ENCODE measurements around the gene BTG2. TPM values are rescaled to one million over a fixed set of nuclear protein-coding genes. Genes with fewer than 3 reads are reported as not detected.
"Not testable (repeated sequence)": the region's sequence is repeated elsewhere in the genome, so short reads cannot be mapped to it uniquely, and the experiment has no call there.

The BTG2 gene
- total and polyA plus RNA-seq, 3 experiments from 2014 or later = 97.8 to 138 (median 102) TPM

GRCh38 chr1:203308923-203309331 lies 3.6 kb downstream of the BTG2 start:
- ChIA-PET POLR2A (interaction anchor here (0.8 to 9.2 kb wide), 7 partner anchors 8 to 349 kb away, joined by 4 to 261 read pairs (median 14); no protein-coding TSS in a partner anchor), CTCF (interaction anchor here (1.0 to 9.0 kb wide), 11 partner anchors 12 to 42 kb away, joined by 3 to 116 read pairs (median 7); no protein-coding TSS in a partner anchor)
- H3K9me3 ChIP-seq (ENCODE audit: low read length) = no peaks in the 10 kb centered on the region
- peaks cover 46% of the 10 kb centered on the region for H3K36me3 ChIP-seq (ENCODE audit: insufficient read depth, low read length)
- no peaks in the 10 kb centered on the region for H3K27me3 ChIP-seq (ENCODE audit: insufficient read depth, low read length, poor library complexity, severe bottlenecking)
- peak overlapping the region; percentile 60 for H3K4me3 ChIP-seq (ENCODE audit: low read length)
- Mint-ChIP-seq H3K36me3 (peaks cover 22 to 65% (median 31%) of the 10 kb centered on the region in 3 donors), H3K4me3 (peak overlapping the region; percentile 92 to 99 (median 98)), H3K27me3 (peaks cover 0 to 14% of the 10 kb centered on the region in 2 donors), H3K4me1 (peaks cover 59 to 70% (median 66%) of the 10 kb centered on the region in 3 donors), H3K9me3 (no peaks in the 10 kb centered on the region), H3K27ac (peak overlapping the region; percentile 88 to 100 (median 98))
- H3K4me1 ChIP-seq (ENCODE audit: insufficient read depth, low read length) = peaks cover 57% of the 10 kb centered on the region
- H3K27ac ChIP-seq (ENCODE audit: low read depth, low read length) = no peak overlapping the region
- no peak for DNase-seq

GRCh38 chr1:203311368-203312301 lies 6.3 kb downstream of the BTG2 start:
- H3K36me3 ChIP-seq (ENCODE audit: insufficient read depth, low read length) = peaks cover 44% of the 10 kb centered on the region
- H3K9me3 Mint-ChIP-seq = no peaks in the 10 kb centered on the region
- ChIA-PET POLR2A (interaction anchor here (0.6 to 9.2 kb wide), 5 partner anchors 12 to 39 kb away, joined by 4 to 261 read pairs (median 5); no protein-coding TSS in a partner anchor), CTCF (interaction anchor here (0.9 to 9.0 kb wide), 8 partner anchors 9 to 44 kb away, joined by 3 to 116 read pairs (median 38); no protein-coding TSS in a partner anchor)
- H3K27me3 Mint-ChIP-seq = peaks cover 0 to 6% of the 10 kb centered on the region in 2 donors
- H3K4me1 ChIP-seq (ENCODE audit: insufficient read depth, low read length) = peaks cover 46% of the 10 kb centered on the region
- H3K27ac ChIP-seq (ENCODE audit: low read depth, low read length) = no peak overlapping the region
- H3K4me1 Mint-ChIP-seq = peaks cover 53 to 65% (median 60%) of the 10 kb centered on the region in 3 donors
- H3K27me3 ChIP-seq (ENCODE audit: insufficient read depth, low read length, poor library complexity, severe bottlenecking) = no peaks in the 10 kb centered on the region
- H3K9me3 ChIP-seq (ENCODE audit: low read length) = no peaks in the 10 kb centered on the region
- H3K4me3 ChIP-seq (ENCODE audit: low read length) = no peak overlapping the region
- DNase-seq = no peak
- peak overlapping the region; percentile 31 to 99 (median 74) for H3K27ac Mint-ChIP-seq
- H3K36me3 Mint-ChIP-seq = peaks cover 20 to 54% (median 31%) of the 10 kb centered on the region in 3 donors
- H3K4me3 Mint-ChIP-seq = peak overlapping the region in 2 of 7 donors; percentile 17 to 51

GRCh38 chr1:203314025-203314759 lies 8.9 kb downstream of the BTG2 start:
- H3K27ac ChIP-seq (ENCODE audit: low read depth, low read length); CTCF ChIA-PET; H3K27me3 ChIP-seq (ENCODE audit: insufficient read depth, low read length, poor library complexity, severe bottlenecking); H3K9me3 Mint-ChIP-seq; H3K4me3 ChIP-seq (ENCODE audit: low read length); H3K4me3 Mint-ChIP-seq; DNase-seq; H3K27me3 Mint-ChIP-seq; POLR2A ChIA-PET; H3K9me3 ChIP-seq (ENCODE audit: low read length): not testable (repeated sequence)
- H3K4me1 Mint-ChIP-seq = peaks cover 47 to 64% (median 60%) of the 10 kb centered on the region in 3 donors
- Histone ChIP-seq H3K36me3 (ENCODE audit: insufficient read depth, low read length) (peaks cover 22% of the 10 kb centered on the region), H3K4me1 (ENCODE audit: insufficient read depth, low read length) (peaks cover 38% of the 10 kb centered on the region)
- peaks cover 0 to 28% (median 11%) of the 10 kb centered on the region in 3 donors for H3K36me3 Mint-ChIP-seq
- H3K27ac Mint-ChIP-seq = peak overlapping the region in 2 of 8 donors; percentile 12 to 32

GRCh38 chr1:203316626-203317093 lies 11.3 kb downstream of the BTG2 start:
- DNase-seq = no peak
- Mint-ChIP-seq H3K4me3 (no peak overlapping the region), H3K9me3 (no peaks in the 10 kb centered on the region), H3K27ac (peak overlapping the region in 7 of 8 donors; percentile 4 to 71 (median 19)), H3K4me1 (peaks cover 49 to 64% (median 60%) of the 10 kb centered on the region in 3 donors), H3K36me3 (peaks cover 0 to 6% (median 2%) of the 10 kb centered on the region in 3 donors), H3K27me3 (peaks cover 0 to 1% of the 10 kb centered on the region in 2 donors)
- Histone ChIP-seq H3K27ac (ENCODE audit: low read depth, low read length) (no peak overlapping the region), H3K36me3 (ENCODE audit: insufficient read depth, low read length) (peaks cover 4% of the 10 kb centered on the region), H3K4me1 (ENCODE audit: insufficient read depth, low read length) (peaks cover 40% of the 10 kb centered on the region), H3K27me3 (ENCODE audit: insufficient read depth, low read length, poor library complexity, severe bottlenecking) (no peaks in the 10 kb centered on the region), H3K9me3 (ENCODE audit: low read length) (no peaks in the 10 kb centered on the region), H3K4me3 (ENCODE audit: low read length) (no peak overlapping the region)
- CTCF ChIA-PET = interaction anchor here (0.9 to 2.1 kb wide), 6 partner anchors 9 to 49 kb away, joined by 3 to 13 read pairs (median 5); no protein-coding TSS in a partner anchor
- POLR2A ChIA-PET = interaction anchor here (1.3 to 2.8 kb wide), 2 partner anchors 10 to 11 kb away, joined by 5 to 14 read pairs; partner anchors contain the start of gene BTG2

- Mint-ChIP-seq H3K9me3 (no peaks in the 10 kb centered on the region), H3K27me3 (peaks cover 0 to 1% of the 10 kb centered on the region in 2 donors), H3K27ac (peak overlapping the region in 7 of 8 donors; percentile 1 to 94 (median 24)), H3K4me3 (no peak overlapping the region), H3K4me1 (peaks cover 56 to 68% (median 67%) of the 10 kb centered on the region in 3 donors), H3K36me3 (peaks cover 0 to 5% (median 2%) of the 10 kb centered on the region in 3 donors)
- no peaks in the 10 kb centered on the region for H3K9me3 ChIP-seq (ENCODE audit: low read length)
- H3K36me3 ChIP-seq (ENCODE audit: insufficient read depth, low read length) = no peaks in the 10 kb centered on the region
- no peak overlapping the region for H3K4me3 ChIP-seq (ENCODE audit: low read length)
- ChIA-PET POLR2A (interaction anchor here (1.3 to 2.8 kb wide), 2 partner anchors 10 to 11 kb away, joined by 5 to 14 read pairs; partner anchors contain the start of gene BTG2), CTCF (interaction anchor here (0.8 to 2.1 kb wide), 2 partner anchors 45 to 50 kb away, joined by 3 to 8 read pairs; no protein-coding TSS in a partner anchor)
- no peak overlapping the region for H3K27ac ChIP-seq (ENCODE audit: low read depth, low read length)
- peaks cover 44% of the 10 kb centered on the region for H3K4me1 ChIP-seq (ENCODE audit: insufficient read depth, low read length)
- H3K27me3 ChIP-seq (ENCODE audit: insufficient read depth, low read length, poor library complexity, severe bottlenecking) = no peaks in the 10 kb centered on the region
- no peak for DNase-seq
These were observed 12.3 kb downstream of the BTG2 start for GRCh38 chr1:203317429-203318228.

GRCh38 chr1:203318229-203318517 lies 12.9 kb downstream of the BTG2 start:
- CTCF ChIA-PET = interaction anchor here (0.8 to 2.1 kb wide), 2 partner anchors 46 to 51 kb away, joined by 3 to 8 read pairs; no protein-coding TSS in a partner anchor
- Histone ChIP-seq H3K27ac (ENCODE audit: low read depth, low read length) (no peak overlapping the region), H3K27me3 (ENCODE audit: insufficient read depth, low read length, poor library complexity, severe bottlenecking) (no peaks in the 10 kb centered on the region), H3K4me1 (ENCODE audit: insufficient read depth, low read length) (peaks cover 49% of the 10 kb centered on the region), H3K4me3 (ENCODE audit: low read length) (no peak overlapping the region), H3K36me3 (ENCODE audit: insufficient read depth, low read length) (no peaks in the 10 kb centered on the region), H3K9me3 (ENCODE audit: low read length) (no peaks in the 10 kb centered on the region)
- POLR2A ChIA-PET = interaction anchor here (2.8 kb wide), 1 partner anchor 11 kb away, joined by 14 read pairs; the partner anchor contains the start of gene BTG2
- no peak overlapping the region for H3K4me3 Mint-ChIP-seq
- H3K9me3 Mint-ChIP-seq = no peaks in the 10 kb centered on the region
- H3K27me3 Mint-ChIP-seq = peaks cover 0 to 1% of the 10 kb centered on the region in 2 donors
- peak overlapping the region in 5 of 8 donors; percentile 24 to 93 (median 54) for H3K27ac Mint-ChIP-seq
- peaks cover 61 to 72% (median 70%) of the 10 kb centered on the region in 3 donors for H3K4me1 Mint-ChIP-seq
- H3K36me3 Mint-ChIP-seq = peaks cover 0 to 5% (median 2%) of the 10 kb centered on the region in 3 donors
- peak in 1 of 5 donors; percentile 17 for DNase-seq
